ENCODE measurements around the gene PTPRN2. TPM values are rescaled to one million over a fixed set of nuclear protein-coding genes. Genes with fewer than 3 reads are reported as not detected.

Gene PTPRN2
- total RNA-seq, 1 experiment from 2014 or later = 1.1 TPM

DNA sequence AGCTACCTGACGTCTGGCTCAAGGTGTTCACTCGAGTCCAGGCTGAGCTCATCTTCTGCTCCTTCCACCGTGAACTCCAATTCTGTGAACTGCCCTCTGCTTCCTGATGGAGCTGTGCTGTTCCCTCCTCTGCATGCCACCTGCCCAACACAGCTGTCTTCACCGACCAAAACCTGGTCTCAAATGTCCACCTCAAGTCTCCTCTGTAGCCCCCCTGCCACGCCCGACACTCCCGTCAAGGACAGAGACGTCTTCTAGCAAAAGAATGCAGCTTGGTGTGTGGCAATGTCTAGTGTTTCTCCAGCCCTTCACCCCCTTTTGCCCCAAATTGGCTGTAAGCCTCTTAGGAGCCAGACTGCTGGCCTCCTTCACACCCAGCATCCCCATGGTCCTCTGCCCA is 945.8 kb downstream of the PTPRN2 start:
- Histone ChIP-seq H3K27me3 (ENCODE audit: control insufficient read depth, insufficient read depth, low read length) (no peaks in the 10 kb centered on the region), H3K36me3 (ENCODE audit: control insufficient read depth, insufficient read depth, low read length) (no peaks in the 10 kb centered on the region), H3K27ac (ENCODE audit: low read length) (no peak overlapping the region), H3K4me1 (ENCODE audit: control insufficient read depth, insufficient read depth, low read length) (no peaks in the 10 kb centered on the region), H3K4me3 (ENCODE audit: low read depth in 2 of 2, low read length in 2 of 2) (no peak overlapping the region), H3K9me3 (ENCODE audit: control insufficient read depth, insufficient read depth, low read depth, low read length) (peaks cover 6% of the 10 kb centered on the region; the same call in 1 of the 2 replicates)
- DNase-seq (ENCODE audit: low read depth, low spot score) (no peak), ATAC-seq (no peak)
- intact Hi-C loops (cut with micrococcal nuclease; ENCODE audit: unreplicated experiment) = no loop called here
- POLR2A ChIA-PET = interaction anchor here (0.7 kb wide), 1 partner anchor 55 kb away, joined by 16 read pairs; no protein-coding TSS in a partner anchor
- no TSS peak for BruUV-seq (replicated peaks)
- CTCF ChIA-PET = no interaction called here
- TF ChIP-seq SIN3A (IDR thresholded peaks at IDR 0.05; ENCODE audit: borderline replicate concordance, insufficient read depth, low read depth, low read length) = no peak
- in situ Hi-C loops (cut with HindIII; ENCODE audit: low pct_unique_long_range_greater_than_20kb, low sequenced_read_pairs) = no loop called here

DNA sequence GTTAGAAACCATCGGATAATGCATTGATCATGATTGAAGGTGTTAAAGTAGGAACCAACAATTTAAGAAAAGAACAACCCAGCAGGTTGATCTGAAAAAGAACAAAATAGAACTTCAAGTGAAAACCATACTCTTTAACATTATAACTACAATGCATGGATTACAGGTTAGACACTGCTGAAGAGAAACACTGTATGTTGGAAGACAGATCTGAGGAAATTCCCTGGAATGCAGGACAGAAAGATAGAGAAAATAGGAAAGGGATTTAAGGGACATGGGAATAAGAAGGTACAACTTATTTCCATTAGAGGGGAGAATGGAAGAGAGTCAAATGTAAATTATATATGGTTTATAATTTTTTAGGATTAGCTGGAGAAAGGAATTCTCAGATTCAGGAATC is 947.5 kb downstream of the PTPRN2 start:
- Histone ChIP-seq H3K9me3 (ENCODE audit: control insufficient read depth, insufficient read depth, low read depth, low read length) (peaks cover 6% of the 10 kb centered on the region; the same call in 1 of the 2 replicates), H3K36me3 (ENCODE audit: control insufficient read depth, insufficient read depth, low read length) (no peaks in the 10 kb centered on the region), H3K4me3 (ENCODE audit: low read depth in 2 of 2, low read length in 2 of 2) (no peak overlapping the region), H3K27me3 (ENCODE audit: control insufficient read depth, insufficient read depth, low read length) (no peaks in the 10 kb centered on the region), H3K27ac (ENCODE audit: low read length) (no peak overlapping the region), H3K4me1 (ENCODE audit: control insufficient read depth, insufficient read depth, low read length) (no peaks in the 10 kb centered on the region)
- ATAC-seq (no peak), DNase-seq (ENCODE audit: low read depth, low spot score) (no peak)
- intact Hi-C loops (cut with micrococcal nuclease; ENCODE audit: unreplicated experiment) (no loop called here), in situ Hi-C loops (cut with HindIII; ENCODE audit: low pct_unique_long_range_greater_than_20kb, low sequenced_read_pairs) (no loop called here)
- no TSS peak for BruUV-seq (replicated peaks)
- CTCF ChIA-PET = no interaction called here
- POLR2A ChIA-PET = no interaction called here
- no peak for TF ChIP-seq TCF7L2 (IDR thresholded peaks at IDR 0.05; ENCODE audit: low read depth, low read length)
- no peak for TF ChIP-seq POLR2AphosphoS5 (IDR thresholded peaks at IDR 0.05; ENCODE audit: low read depth, low read length)
- TF ChIP-seq SIN3A (IDR thresholded peaks at IDR 0.05; ENCODE audit: borderline replicate concordance, insufficient read depth, low read depth, low read length) = no peak
- TF ChIP-seq, protein P1, sequence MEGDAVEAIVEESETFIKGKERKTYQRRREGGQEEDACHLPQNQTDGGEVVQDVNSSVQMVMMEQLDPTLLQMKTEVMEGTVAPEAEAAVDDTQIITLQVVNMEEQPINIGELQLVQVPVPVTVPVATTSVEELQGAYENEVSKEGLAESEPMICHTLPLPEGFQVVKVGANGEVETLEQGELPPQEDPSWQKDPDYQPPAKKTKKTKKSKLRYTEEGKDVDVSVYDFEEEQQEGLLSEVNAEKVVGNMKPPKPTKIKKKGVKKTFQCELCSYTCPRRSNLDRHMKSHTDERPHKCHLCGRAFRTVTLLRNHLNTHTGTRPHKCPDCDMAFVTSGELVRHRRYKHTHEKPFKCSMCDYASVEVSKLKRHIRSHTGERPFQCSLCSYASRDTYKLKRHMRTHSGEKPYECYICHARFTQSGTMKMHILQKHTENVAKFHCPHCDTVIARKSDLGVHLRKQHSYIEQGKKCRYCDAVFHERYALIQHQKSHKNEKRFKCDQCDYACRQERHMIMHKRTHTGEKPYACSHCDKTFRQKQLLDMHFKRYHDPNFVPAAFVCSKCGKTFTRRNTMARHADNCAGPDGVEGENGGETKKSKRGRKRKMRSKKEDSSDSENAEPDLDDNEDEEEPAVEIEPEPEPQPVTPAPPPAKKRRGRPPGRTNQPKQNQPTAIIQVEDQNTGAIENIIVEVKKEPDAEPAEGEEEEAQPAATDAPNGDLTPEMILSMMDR (IDR thresholded peaks at IDR 0.05) = no peak
- TF ChIP-seq, protein P2, sequence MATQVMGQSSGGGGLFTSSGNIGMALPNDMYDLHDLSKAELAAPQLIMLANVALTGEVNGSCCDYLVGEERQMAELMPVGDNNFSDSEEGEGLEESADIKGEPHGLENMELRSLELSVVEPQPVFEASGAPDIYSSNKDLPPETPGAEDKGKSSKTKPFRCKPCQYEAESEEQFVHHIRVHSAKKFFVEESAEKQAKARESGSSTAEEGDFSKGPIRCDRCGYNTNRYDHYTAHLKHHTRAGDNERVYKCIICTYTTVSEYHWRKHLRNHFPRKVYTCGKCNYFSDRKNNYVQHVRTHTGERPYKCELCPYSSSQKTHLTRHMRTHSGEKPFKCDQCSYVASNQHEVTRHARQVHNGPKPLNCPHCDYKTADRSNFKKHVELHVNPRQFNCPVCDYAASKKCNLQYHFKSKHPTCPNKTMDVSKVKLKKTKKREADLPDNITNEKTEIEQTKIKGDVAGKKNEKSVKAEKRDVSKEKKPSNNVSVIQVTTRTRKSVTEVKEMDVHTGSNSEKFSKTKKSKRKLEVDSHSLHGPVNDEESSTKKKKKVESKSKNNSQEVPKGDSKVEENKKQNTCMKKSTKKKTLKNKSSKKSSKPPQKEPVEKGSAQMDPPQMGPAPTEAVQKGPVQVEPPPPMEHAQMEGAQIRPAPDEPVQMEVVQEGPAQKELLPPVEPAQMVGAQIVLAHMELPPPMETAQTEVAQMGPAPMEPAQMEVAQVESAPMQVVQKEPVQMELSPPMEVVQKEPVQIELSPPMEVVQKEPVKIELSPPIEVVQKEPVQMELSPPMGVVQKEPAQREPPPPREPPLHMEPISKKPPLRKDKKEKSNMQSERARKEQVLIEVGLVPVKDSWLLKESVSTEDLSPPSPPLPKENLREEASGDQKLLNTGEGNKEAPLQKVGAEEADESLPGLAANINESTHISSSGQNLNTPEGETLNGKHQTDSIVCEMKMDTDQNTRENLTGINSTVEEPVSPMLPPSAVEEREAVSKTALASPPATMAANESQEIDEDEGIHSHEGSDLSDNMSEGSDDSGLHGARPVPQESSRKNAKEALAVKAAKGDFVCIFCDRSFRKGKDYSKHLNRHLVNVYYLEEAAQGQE (IDR thresholded peaks at IDR 0.05; ENCODE audit: insufficient read depth in 1 of 2, low read depth in 2 of 2, low read length in 1 of 2) = no peak

DNA sequence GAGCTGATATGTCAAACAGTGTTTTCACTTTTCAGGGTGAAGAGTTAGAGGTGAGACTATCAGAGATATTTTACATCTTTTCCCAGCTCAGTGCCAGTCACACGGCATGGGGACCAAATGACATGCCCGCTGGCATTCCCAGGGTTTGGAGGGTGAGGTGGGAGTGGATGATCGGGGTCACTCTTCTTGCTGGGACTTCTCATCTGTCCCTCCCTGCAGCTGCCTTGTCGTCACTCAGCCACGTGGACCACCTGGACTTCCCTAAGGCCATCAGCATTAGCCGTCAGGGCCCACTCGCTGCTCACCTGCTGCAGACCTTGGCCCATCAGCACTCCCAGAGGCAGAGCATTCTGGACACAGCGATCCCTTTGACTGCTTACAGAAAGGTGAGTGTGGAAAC is 949.1 kb downstream of the PTPRN2 start:
- ATAC-seq (no peak), DNase-seq (ENCODE audit: low read depth, low spot score) (no peak)
- H3K4me1 ChIP-seq (ENCODE audit: control insufficient read depth, insufficient read depth, low read length) = no peaks in the 10 kb centered on the region
- TF ChIP-seq POLR2AphosphoS5 (IDR thresholded peaks at IDR 0.05; ENCODE audit: low read depth, low read length) (no peak), SIN3A (IDR thresholded peaks at IDR 0.05; ENCODE audit: borderline replicate concordance, insufficient read depth, low read depth, low read length) (no peak), TCF7L2 (IDR thresholded peaks at IDR 0.05; ENCODE audit: low read depth, low read length) (no peak)
- TF ChIP-seq, protein P1 (IDR thresholded peaks at IDR 0.05) = no peak
- TF ChIP-seq, protein P2 (IDR thresholded peaks at IDR 0.05; ENCODE audit: insufficient read depth in 1 of 2, low read depth in 2 of 2, low read length in 1 of 2) = no peak
- in situ Hi-C loops (cut with HindIII; ENCODE audit: low pct_unique_long_range_greater_than_20kb, low sequenced_read_pairs) (no loop called here), intact Hi-C loops (cut with micrococcal nuclease; ENCODE audit: unreplicated experiment) (no loop called here)
- no peaks in the 10 kb centered on the region for H3K27me3 ChIP-seq (ENCODE audit: control insufficient read depth, insufficient read depth, low read length)
- CTCF ChIA-PET = no interaction called here
- H3K36me3 ChIP-seq (ENCODE audit: control insufficient read depth, insufficient read depth, low read length) = no peaks in the 10 kb centered on the region
- H3K9me3 ChIP-seq (ENCODE audit: control insufficient read depth, insufficient read depth, low read depth, low read length) = peaks cover 6% of the 10 kb centered on the region; the same call in 1 of the 2 replicates
- BruUV-seq (replicated peaks) = no TSS peak
- H3K27ac ChIP-seq (ENCODE audit: low read length) = no peak overlapping the region
- no peak overlapping the region for H3K4me3 ChIP-seq (ENCODE audit: low read depth in 2 of 2, low read length in 2 of 2)
- POLR2A ChIA-PET = no interaction called here
